Type B pancreatic cell (in vitro differentiated cells): ENCODE data around the gene FOXR2. TPM values are rescaled to one million over a fixed set of nuclear protein-coding genes. Genes with fewer than 3 reads are reported as not detected.

Experiments used
- DNase-seq: peaks from one replicate; pipeline ENCODE4 v3.0.0; 2021; ENCODE audit warnings: mixed read lengths; ENCODE audit not compliant: unreplicated experiment; ENCODE audit errors: extremely low spot score
- H3K27ac Mint-ChIP-seq: 2 replicates; pipeline ENCODE4 v1.8.0; 2021; ENCODE audit warnings: mild to moderate bottlenecking, mixed read lengths
- H3K27me3 Mint-ChIP-seq: 2 replicates; pipeline ENCODE4 v1.8.0; 2021; ENCODE audit warnings: mixed read lengths
- H3K36me3 Mint-ChIP-seq: 2 replicates; pipeline ENCODE4 v1.8.0; 2021; ENCODE audit warnings: mixed read lengths
- H3K4me1 Mint-ChIP-seq: one replicate; pipeline ENCODE4 v1.8.0; 2021; ENCODE audit warnings: mixed read lengths; ENCODE audit not compliant: unreplicated experiment
- H3K4me3 Mint-ChIP-seq: 2 replicates; pipeline ENCODE4 v1.8.0; 2021; ENCODE audit warnings: mild to moderate bottlenecking, mixed read lengths
- H3K9me3 Mint-ChIP-seq: 2 replicates; pipeline ENCODE4 v1.8.0; 2021; ENCODE audit warnings: mixed read lengths
- CTCF ChIP-seq: fragments of 200-600 bp; sonication (generic); conservative IDR thresholded peaks from 2 replicates; pipeline ENCODE4 v1.5.0; 2021; ENCODE audit warnings: antibody characterized with exemption, mild to moderate bottlenecking
- long read RNA-seq: library from polyadenylated mRNA; unstranded; transcript quantifications from one replicate; pipeline ENCODE4 v2.0.0, GENCODE V29; 2020
- total RNA-seq: library from RNA; stranded (reverse); gene quantifications from 2 replicates; pipeline ENCODE4 v1.2.1, GENCODE V29; 2021; ENCODE audit warnings: low replicate concordance

FOXR2 gene
- not detected in 2 replicates for total RNA-seq
- long read RNA-seq = 0 reads

GRCh38 chrX:55623100-55623499 lies at the start of gene FOXR2:
Gene FOXR2, plus strand, starts transcription at chrX:55623400. Its CDS starts 312 bp downstream, at chrX:55623712.
- Mint-ChIP-seq H3K4me1 (no peaks in the 10 kb centered on the region), H3K36me3 (no peaks in the 10 kb centered on the region), H3K4me3 (no peak within 1 kb of the TSS), H3K27ac (no peak within 1 kb of the TSS), H3K27me3 (no peaks in the 10 kb centered on the region), H3K9me3 (no peaks in the 10 kb centered on the region)
- no peak for TF ChIP-seq CTCF
- DNase-seq = no peak

GRCh38 chrX:55579115-55579514 lies 44.1 kb upstream of the FOXR2 start:
- no peaks in the 10 kb centered on the region for H3K9me3 Mint-ChIP-seq
- no peak overlapping the region for H3K27ac Mint-ChIP-seq
- no peak overlapping the region for H3K4me3 Mint-ChIP-seq
- H3K4me1 Mint-ChIP-seq = no peaks in the 10 kb centered on the region
- no peaks in the 10 kb centered on the region for H3K36me3 Mint-ChIP-seq
- no peak for DNase-seq
- no peak for TF ChIP-seq CTCF
- H3K27me3 Mint-ChIP-seq = no peaks in the 10 kb centered on the region

GRCh38 chrX:55582447-55582846 lies 40.8 kb upstream of the FOXR2 start:
- H3K36me3 Mint-ChIP-seq = no peaks in the 10 kb centered on the region
- no peak for TF ChIP-seq CTCF
- H3K27me3 Mint-ChIP-seq = no peaks in the 10 kb centered on the region
- H3K9me3 Mint-ChIP-seq = no peaks in the 10 kb centered on the region
- DNase-seq = no peak
- no peaks in the 10 kb centered on the region for H3K4me1 Mint-ChIP-seq
- H3K27ac Mint-ChIP-seq = no peak overlapping the region
- no peak overlapping the region for H3K4me3 Mint-ChIP-seq

- DNase-seq = no peak
- no peak for TF ChIP-seq CTCF
- Mint-ChIP-seq H3K9me3 (peaks cover 5% of the 10 kb centered on the region), H3K36me3 (no peaks in the 10 kb centered on the region), H3K27me3 (no peaks in the 10 kb centered on the region), H3K4me1 (no peaks in the 10 kb centered on the region), H3K4me3 (no peak overlapping the region), H3K27ac (no peak overlapping the region)
Observed at GRCh38 chrX:55593296-55593695, 29.9 kb upstream of the FOXR2 start.

- Mint-ChIP-seq H3K36me3 (no peaks in the 10 kb centered on the region), H3K27me3 (no peaks in the 10 kb centered on the region), H3K9me3 (peaks cover 5% of the 10 kb centered on the region)
Observed at GRCh38 chrX:55593756-55594257, 29.4 kb upstream of the FOXR2 start.

More at GRCh38 chrX:55593756-55594257, 29.4 kb upstream of the FOXR2 start:
- no peak overlapping the region for H3K27ac Mint-ChIP-seq
- no peak for DNase-seq
- H3K4me3 Mint-ChIP-seq = no peak overlapping the region
- H3K4me1 Mint-ChIP-seq = no peaks in the 10 kb centered on the region
- no peak for TF ChIP-seq CTCF
